Hematopoietic multipotent progenitor cell (in vitro differentiated cells): ENCODE data around the gene FAM131A. TPM values are rescaled to one million over a fixed set of nuclear protein-coding genes. Genes with fewer than 3 reads are reported as not detected.

Source experiments
- DNase-seq, 3 donors: peaks; one replicate each; pipeline ENCODE4 v3.0.0-alpha.2; 2011 to 2015; ENCODE audit warnings: low read depth in 2 of 3, low spot score in 2 of 3
- total RNA-seq: library from RNA; depleted of rRNA; stranded (reverse); fragments of >200 nt; gene quantifications from one replicate; pipeline ENCODE4 v1.2.3, GENCODE V29; 2012

FAM131A gene
- total RNA-seq, 1 donor: 17.0 TPM

- no peak for DNase-seq
These were observed 21.3 kb upstream of the FAM131A start for GRCh38 chr3:184315871-184316661.

- DNase-seq: no peak
These were observed 20.6 kb upstream of the FAM131A start for GRCh38 chr3:184316792-184317191.

GRCh38 chr3:184317201-184317600 is 20.2 kb upstream of the FAM131A start:
- no peak for DNase-seq

- peak in 2 of 3 donors; percentile 83 to 89 for DNase-seq
These were observed 17.3 kb upstream of the FAM131A start for GRCh38 chr3:184320104-184320445.

- DNase-seq: no peak
These were observed 15.7 kb upstream of the FAM131A start for GRCh38 chr3:184321666-184322065.

DNA sequence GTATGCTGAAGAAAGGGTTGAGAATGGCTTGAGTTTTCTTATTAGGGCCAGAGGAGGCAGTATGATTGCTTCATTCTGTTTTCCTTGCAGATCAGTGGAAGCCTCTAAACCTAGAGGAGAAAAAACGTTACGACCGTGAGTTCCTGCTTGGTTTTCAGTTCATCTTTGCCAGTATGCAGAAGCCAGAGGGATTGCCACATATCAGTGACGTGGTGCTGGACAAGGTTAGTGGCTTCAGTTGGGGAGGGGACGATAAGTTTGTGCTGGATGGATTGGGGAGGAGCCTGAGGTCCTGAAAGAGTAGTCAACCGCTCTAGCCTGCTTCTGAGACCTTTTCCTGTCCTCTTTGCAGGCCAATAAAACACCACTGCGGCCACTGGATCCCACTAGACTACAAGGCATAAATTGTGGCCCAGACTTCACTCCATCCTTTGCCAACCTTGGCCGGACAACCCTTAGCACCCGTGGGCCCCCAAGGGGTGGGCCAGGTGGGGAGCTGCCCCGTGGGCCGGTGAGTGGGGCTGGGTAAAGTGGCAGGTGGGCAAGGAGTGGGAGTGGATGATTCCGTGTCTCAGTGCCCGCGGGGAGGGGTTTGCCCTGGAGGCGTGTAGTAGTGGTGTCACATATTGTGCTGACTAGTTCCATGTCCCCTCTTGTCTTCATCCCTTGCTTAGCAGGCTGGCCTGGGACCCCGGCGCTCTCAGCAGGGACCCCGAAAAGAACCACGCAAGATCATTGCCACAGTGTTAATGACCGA is 14.5 kb upstream of the FAM131A start:
- no peak for DNase-seq

- DNase-seq: no peak
These were observed 13.7 kb upstream of the FAM131A start for GRCh38 chr3:184323696-184324095.

GRCh38 chr3:184325269-184325668 is 12.1 kb upstream of the FAM131A start:
- DNase-seq: no peak

DNA sequence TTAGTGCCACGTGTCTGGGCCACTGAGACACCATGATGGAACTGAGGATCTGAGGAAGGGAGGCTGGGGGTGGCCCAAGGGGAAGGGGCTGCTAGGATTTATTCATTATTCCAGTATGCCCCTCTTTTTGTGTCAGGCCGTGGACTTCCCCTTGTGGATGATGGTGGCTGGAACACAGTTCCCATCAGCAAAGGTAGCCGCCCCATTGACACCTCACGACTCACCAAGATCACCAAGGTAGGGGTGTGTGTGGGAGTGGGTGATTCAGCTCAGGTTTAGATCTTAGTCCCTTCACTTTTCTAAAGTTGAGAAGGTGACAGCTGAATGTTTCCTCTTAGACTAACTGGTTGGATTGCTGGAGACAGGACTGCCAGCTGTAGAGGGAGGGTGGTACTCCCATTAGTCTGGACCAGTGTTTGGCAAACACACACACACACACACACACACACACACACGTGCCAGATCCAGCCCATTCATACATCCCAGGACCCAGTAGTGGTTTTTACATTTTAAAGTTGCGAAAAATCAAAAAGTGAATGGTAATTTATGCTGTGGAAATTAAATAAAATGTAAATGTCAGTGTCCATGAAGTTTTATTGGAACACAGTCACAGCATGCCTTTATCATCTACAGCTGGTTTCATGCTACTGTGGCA is 11.6 kb upstream of the FAM131A start:
- no peak for DNase-seq

DNA sequence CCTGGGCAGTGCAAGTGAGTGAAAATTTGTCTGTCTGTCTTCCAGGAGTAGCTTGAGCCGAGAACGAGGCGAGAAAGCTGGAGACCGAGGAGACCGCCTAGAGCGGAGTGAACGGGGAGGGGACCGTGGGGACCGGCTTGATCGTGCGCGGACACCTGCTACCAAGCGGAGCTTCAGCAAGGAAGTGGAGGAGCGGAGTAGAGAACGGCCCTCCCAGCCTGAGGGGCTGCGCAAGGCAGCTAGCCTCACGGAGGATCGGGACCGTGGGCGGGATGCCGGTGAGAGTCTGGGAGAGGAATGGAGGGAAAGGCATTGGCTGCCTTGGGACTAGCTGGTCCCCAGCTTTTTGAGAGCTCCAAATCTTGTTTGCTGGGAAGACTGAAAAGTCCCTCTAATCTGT is 10.2 kb upstream of the FAM131A start:
- DNase-seq: no peak

- DNase-seq: no peak
These were observed 8.9 kb upstream of the FAM131A start for GRCh38 chr3:184328516-184328915.

DNA sequence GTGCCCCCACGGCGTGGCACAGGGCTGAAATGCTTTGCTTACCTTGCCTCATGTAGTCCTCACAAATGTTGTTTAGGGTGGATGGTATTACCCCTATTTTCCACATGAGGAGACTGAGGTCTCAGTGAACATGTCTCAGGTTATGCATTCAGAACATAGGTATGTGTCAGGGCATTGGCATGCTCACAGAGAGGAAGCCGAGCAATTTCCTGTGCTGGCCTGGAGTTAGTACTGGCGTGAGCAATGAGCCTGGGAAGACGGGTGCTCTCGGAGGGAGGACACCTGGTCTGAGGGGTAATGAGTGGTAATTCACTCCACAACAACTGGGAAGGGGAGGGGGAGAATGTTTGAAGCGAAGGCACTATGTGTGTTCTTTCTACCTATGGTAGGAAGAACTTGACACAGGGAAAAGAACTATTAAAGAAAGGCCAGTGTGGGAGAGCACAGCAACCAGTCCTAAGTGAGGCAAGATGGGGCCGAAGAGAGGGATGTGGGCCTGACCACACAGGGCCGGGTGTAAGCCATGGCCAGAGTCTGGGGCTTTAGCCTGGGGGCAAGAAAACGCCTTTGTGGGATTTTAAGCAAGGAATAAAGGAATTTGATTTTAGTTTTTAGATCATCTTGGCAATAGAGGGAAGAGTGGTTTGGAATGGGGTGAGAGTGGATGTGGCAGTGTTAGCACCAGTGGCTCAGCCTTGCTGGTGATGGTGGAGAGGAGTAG is 4.9 kb upstream of the FAM131A start:
- no peak for DNase-seq

- DNase-seq: no peak
These were observed 4.2 kb upstream of the FAM131A start for GRCh38 chr3:184333190-184333589.

DNA sequence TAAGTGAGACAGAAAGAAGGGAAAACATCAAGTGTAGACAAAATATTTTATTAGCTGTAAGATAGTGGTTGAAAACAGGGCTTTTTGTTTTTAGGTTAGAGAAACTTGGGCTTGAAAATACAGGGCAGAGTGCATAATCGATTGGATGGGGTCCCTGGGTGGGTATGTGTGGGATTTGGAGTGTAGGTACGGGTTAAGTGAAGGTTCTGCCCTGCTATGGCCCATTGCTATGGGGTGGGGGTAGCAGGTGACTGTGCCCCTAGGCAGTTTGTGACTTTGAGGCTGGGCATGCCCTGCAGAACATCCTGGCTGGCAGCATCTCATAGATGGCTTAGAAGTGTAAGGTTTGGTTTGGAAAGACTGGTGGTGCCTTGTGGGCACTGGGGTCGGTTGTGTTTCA is 3.7 kb upstream of the FAM131A start:
- DNase-seq: no peak

DNA sequence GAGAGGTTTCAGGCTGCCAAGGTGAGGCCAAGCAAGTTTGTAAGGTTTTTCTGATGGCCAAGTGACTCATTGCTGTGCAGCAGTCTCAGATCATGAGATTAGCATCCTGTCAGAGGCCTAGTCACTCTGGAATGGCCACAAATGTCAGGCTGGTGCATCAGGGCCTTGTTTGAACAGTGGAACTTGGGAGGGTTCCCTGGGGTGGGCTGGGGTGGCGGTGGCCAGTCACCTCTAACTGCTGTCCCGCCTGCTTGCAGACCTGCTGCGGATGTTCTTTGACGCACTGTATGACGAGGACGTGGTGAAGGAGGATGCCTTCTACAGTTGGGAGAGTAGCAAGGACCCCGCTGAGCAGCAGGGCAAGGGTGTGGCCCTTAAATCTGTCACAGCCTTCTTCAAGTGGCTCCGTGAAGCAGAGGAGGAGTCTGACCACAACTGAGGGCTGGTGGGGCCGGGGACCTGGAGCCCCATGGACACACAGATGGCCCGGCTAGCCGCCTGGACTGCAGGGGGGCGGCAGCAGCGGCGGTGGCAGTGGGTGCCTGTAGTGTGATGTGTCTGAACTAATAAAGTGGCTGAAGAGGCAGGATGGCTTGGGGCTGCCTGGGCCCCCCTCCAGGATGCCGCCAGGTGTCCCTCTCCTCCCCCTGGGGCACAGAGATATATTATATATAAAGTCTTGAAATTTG is 2.8 kb upstream of the FAM131A start:
- peak in 2 of 3 donors; percentile 33 to 52 for DNase-seq

DNA sequence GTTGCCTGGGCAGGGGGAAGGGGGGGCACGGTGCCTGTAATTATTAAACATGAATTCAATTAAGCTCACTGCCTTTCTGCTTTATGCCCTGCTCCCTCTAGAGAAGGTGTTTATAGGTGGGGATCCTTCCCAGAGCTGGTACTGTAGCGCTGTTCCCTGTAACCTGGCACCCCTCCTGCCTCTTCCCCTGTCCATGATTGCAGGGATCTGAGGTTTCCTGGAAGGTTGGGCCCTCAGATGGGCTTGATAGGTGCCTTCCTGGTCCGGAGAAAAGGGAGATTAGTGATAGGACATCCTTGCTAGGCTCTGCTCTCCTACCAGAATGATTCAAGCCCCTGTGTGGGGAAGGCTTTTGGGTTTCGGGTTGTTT is 2.1 kb upstream of the FAM131A start:
- DNase-seq: no peak

DNA sequence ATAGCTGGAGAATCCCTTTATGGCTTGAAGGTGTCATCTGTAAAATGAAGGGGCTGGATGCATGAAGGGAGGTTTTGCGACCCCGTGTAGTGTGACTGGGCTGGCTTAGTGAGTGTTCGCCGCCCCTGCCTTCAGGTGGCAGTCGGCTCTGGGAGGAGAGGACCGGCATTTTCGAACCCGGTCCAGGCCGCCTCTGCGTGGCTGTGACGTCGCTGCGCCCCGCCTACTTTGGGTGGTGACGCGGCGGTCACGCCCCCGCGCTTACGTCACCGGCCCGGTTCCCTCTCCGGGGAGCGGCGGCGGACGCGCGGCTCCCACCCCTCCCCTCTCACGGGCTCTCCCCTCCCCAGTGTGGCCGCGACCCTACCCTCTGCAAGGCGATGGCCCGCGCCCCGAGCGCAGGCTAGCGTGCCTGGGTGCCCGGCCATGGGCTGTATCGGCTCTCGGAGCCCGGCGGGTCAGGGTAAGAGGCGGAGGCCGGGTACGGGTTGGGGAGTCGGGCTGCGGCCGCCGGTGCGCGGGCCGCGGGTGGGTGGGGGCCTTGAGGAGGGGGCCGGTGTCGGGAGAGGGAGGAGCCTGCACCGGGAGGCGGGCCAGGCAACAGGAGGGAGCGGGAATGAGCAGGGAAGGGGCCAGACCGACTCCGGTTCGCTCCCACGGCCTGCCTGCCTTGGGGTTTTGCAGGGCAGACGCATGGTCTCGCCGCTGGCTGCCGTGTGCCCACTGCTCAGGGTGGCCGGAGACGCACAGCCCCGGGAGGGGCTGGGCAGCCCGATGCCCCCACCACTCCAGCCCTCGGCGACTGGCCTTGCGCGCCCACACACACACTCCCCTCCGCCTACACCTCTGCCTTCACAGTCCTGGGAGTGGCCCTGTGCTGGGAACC is 1.5 kb upstream of the FAM131A start:
- DNase-seq: peak; percentile 76 to 88 (median 79)

- no peak for DNase-seq
These were observed 627 bp upstream of the FAM131A start for GRCh38 chr3:184336547-184337398.

DNA sequence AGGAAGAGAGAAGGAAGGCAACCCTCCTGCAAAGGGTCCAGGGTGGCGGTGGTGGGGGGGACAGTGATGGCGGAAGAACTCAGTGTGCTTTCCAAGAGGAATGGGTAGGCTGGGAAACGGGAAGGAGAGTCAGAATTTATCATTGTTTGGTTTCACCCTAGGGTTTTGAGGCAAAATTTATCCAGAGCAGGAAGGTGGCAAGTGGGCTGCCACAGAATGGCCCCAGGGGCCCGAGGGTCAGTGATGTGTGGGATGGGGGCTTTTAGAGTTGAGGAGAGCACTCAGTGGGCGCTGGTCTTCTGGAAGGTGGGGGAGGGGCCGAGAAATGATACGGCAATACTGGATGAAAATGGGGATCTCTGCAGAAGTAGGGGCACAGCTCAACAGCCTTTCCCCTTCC is 581 bp downstream of the FAM131A start:
- no peak for DNase-seq
